HG03039 (cell line): Measurements from ENCODE around the gene ATG7.
"Not testable (repeated sequence)": the region's sequence is repeated elsewhere in the genome, so short reads cannot be mapped to it uniquely, and the experiment has no call there.

Experiments used
- ATAC-seq: cut with Tn5 transposase; IDR thresholded peaks from one replicate; pipeline ENCODE4 v1.9.1; 2021; ENCODE audit warnings: mild to moderate bottlenecking, moderate library complexity; ENCODE audit not compliant: unreplicated experiment

ATG7 gene

DNA sequence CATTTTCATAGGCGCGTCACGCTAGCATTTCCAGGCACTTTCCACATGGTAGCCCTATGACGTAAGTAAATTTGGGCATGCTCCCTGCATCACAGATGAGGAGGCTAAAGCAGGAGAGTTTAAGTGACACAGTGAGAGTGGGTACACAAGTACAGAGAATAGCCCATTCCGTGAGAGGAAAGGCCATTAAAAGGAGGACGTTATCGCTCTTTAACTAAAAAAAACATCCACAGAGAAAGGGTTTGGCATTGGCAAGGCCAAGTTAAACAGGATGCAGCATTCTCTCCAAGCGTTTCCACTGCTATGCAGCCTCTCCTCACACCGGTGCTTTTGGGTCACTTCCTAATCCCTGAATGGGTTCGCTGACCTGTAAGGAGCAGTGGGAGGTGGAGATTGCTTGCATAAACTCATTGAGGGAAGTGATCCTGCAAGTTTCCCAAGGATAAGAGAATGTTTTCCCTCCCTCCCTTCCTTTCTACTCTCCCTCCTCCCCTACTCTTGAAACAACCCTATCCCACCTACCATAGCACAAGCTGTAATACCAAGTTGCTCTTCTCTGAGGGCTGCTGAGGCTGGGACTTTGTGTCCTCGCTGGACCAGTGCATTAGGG lies 223.9 kb downstream of the ATG7 start:
- ATAC-seq, result no peak

DNA sequence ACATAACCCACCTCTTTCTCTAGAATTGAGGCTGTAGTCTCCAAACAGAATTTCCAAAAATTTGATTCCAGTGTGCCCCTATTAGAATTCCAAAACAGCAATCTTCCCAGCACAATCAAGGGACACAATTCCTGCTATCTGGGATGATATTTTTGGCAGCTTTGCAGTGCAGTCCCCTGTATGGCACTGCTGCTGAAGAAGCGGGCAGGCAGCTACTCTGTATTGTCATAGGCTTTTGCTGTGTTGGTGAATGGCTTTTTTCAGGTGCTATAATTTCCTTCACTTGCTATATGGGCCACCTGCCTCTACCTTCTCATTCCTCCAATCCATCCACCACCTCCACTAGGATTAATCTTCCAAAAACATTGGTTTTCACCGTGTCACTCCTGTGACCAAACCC lies 226.0 kb downstream of the ATG7 start:
- ATAC-seq, result no peak

DNA sequence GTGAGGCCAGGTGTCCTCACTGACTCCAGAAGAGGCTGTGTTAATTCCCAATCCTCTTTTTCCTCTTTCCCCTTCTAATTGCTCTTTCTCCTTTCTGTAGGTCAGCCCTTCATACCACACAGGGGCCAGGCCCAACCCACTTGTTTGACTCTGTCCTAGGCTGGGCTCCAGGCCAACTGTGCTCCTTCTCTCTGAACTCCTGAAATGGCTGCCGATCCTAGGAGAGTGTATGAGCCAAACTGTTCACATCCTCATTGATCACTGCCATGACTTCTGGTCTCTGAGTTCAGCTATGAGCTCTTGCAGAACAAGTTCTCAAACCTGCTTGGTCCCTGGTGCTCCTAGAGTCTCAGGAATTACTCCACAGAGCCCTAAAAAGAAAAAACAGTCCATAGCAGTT lies 226.4 kb downstream of the ATG7 start:
- ATAC-seq, result no peak

DNA sequence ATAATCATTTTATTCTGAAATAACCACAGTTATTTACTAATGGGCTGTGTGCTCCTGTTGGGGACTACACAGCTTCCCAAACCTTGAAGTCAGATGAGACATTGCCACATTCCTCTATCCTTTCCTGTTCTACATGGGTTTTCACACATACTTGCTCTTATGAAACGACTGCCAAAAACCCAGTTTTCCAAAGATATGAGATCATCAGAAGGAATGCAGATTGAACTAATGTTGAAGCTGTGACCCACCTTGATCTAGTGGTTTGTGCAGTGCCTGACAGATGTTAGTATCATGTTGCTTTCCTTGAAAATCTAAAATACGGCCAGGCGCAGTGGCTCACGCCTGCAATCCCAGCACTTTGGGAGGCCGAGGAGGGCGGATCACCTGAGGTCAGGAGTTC lies 226.9 kb downstream of the ATG7 start:
- no peak for ATAC-seq

DNA sequence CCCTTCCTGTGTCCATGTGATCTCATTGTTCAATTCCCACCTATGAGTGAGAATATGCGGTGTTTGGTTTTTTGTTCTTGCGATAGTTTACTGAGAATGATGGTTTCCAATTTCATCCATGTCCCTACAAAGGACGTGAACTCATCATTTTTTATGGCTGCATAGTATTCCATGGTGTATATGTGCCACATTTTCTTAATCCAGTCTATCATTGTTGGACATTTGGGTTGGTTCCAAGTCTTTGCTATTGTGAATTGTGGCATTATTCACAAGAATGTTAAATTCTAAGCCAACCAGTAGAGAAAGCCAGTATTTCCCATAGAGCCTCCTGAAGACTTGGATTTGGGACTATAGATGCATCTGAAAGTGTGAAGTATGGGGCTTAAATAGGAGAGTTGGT lies 230.2 kb downstream of the ATG7 start:
- not testable (repeated sequence) for ATAC-seq

DNA sequence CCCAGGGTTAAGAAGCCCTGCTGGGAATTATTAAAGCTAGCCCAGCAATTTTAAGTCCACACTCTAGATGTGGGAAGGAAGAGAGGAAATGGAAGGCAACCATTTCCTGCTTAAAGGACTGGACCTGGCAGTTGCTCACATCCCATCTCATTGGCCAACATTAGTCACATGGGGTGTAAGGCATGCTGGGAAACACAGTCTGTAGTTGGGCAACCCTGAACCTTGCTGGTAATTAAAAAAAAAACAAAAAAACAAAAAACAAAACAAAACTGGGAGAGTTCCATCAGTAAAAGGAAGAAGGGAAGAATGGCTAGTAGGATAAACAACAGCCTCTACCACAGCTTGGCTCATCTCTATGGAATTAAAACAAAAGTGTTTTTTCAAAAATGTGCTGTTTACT lies 235.5 kb downstream of the ATG7 start:
- ATAC-seq, result no peak

DNA sequence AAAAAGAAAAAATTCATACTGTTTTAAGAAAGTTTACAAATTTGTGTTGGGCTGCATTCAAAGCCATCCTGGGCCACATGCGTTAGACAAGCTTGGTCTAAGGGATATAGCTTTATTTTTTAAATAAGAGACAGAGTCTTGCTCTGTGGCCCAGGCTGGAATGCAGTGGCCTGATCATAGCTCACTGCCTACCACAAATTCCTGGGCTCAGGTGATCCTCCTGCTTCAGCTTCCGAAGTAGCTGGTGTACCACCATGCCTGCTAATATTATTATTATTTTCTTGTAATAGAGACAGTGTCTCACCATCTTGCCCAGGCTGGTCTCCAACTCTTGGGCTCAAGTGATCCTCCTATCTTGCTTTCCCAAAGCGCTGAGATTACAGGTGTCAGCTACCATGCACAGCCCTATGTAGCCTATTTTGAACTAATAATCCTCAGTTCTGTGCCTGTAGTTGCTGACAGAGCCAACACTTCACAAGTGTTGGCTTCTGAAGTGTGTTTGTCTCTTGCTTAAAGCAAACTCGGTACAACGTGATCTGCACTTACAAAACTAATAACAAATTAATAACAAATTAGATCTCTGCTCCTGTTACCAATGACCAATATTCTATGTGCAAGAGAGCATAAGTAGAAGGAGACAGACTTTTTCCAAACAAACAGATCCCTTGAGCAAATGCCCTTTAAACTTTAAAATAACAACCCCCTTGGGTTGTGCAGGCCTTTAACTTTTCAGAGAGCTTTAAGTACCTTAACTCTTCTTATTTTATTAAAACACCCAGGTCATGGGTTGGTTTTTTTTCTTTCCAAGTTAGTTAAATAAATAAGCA lies 236.4 kb downstream of the ATG7 start:
- no peak for ATAC-seq

DNA sequence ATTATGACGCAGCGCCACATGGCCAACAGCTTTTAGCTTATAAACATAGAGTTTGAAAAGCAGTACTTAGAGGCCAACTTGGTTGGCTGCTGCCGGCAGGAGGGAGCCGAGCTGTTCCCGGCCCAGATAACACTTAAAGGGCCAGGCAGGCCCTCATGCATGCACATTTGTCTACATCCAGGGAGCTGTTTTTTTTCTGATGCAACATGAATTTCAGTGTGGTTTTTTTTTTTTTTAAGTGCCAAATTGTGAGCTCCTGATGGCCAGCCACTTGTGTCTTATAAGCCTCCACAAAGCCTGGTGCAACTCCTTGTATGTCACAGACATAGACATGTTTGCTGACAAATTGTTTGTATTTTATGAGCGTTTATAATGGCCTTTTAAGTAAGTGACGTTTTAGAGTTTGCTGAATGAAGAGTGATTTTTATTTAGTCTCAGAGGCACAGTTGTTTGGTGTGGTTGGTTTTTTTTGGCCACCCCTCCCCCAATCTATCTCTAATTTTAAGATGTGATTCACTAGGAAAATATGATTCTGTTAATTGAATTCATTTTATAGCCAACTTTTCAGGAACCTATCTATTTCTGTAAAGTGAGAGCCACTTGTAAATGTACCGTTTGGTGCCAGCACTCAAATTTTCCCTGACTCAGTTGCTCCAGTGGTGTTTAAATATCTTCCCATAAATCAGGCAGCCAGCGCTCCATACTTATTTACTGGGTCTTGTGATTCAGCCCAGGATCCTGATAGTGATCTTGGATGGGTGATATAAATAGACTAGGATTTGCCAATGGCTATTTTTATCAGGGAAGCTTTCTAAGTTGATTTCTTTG lies 237.2 kb downstream of the ATG7 start:
- ATAC-seq, result no peak

DNA sequence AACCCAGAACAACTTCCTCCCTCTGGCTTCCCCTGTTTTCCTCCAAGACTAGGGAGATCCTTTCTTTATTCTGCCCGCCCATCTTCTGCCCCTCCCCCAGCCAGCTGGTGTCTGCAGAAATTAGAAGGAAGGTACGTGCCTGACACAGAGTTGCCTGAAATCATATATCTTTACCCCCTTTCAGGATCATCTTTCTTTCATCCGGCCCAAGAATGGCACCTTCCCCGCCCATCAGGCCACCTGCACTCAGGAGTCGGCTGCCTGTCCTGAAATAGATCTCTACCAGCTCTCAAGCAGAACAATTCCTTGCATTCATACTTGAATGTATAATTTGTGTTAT lies 237.8 kb downstream of the ATG7 start:
- ATAC-seq, result no peak

DNA sequence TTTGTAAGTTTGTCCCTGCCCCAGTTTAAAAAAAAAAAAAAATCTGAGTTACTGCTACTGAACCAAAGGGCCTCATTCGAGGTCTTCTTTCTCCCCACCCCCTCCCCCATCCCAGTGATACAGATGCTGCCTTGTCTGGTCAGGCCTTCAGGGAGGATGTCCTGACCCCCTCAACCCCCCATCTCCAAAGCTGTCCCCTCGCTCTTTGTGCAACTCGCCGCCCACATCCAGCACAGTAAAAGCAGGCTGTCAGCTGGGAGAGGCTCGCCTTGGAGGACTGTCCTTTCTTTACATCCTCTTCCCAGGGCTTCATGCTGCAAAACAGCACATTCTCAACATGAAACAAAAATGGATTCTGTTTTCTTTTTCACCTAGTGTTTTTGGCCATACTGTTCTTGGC lies 238.2 kb downstream of the ATG7 start:
- no peak for ATAC-seq

DNA sequence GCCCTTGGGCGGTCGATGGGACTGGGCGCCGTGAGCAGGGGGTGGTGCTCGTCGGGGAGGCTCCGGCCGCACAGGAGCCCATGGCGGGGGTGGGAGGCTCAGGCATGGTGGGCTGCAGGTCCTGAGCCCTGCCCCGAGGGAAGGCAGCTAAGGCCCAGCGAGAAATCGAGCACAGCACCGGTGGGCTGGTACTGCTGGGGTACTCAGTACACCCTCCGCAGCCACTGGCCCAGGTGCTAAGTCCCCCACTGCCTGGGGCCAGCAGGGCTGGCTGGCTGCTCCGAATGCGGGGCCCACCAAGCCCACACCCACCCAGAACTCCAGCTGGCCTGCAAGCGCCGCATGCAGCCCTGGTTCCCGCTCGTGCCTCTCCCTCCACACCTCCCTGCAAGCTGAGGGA lies 239.4 kb downstream of the ATG7 start:
- not testable (repeated sequence) for ATAC-seq

DNA sequence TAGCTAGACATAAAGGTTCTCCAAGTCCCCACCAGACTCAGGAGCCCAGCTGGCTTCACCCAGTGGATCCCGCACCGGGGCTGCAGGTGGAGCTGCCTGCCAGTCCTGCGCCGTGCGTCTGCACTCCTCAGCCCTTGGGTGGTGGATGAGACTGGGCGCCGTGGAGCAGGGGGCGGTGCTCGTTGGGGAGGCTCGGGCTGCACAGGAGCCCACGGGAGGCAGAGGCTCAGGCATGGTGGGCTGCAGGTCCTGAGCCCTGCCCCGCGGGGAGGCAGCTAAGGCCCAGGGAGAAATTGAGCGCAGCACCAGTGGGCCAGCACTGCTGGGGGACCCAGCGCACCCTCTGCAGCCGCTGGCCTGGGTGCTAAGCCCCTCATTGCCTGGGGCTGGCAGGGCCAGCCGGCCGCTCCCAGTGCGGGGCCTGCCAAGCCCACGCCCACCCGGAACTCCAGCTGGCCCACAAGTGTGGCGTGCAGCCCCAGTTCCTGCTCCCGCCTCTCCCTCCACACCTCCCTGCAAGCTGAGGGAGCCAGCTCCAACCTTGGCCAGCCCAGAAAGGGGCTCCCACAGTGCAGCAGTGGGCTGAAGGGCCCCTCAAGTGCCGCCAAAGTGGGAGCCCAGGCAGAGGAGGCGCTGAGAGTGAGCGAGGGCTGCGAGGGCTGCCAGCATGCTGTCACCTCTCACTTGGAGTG lies 241.1 kb downstream of the ATG7 start:
- not testable (repeated sequence) for ATAC-seq

DNA sequence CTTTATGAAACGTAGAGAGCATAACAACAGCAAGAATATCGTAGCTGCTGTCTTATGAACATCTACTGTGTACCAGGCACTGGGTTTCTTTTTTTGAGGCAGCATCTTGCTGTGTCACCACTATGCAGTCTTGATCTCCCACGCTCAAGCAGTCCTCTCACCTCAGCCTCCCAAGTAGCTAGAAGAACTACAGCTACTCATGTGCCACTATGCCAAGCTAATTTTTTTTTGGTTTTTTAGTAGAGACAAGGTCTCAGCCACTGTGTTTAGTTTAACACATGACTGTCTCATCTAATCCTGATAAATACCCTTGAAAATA lies 241.6 kb downstream of the ATG7 start:
- no peak for ATAC-seq

DNA sequence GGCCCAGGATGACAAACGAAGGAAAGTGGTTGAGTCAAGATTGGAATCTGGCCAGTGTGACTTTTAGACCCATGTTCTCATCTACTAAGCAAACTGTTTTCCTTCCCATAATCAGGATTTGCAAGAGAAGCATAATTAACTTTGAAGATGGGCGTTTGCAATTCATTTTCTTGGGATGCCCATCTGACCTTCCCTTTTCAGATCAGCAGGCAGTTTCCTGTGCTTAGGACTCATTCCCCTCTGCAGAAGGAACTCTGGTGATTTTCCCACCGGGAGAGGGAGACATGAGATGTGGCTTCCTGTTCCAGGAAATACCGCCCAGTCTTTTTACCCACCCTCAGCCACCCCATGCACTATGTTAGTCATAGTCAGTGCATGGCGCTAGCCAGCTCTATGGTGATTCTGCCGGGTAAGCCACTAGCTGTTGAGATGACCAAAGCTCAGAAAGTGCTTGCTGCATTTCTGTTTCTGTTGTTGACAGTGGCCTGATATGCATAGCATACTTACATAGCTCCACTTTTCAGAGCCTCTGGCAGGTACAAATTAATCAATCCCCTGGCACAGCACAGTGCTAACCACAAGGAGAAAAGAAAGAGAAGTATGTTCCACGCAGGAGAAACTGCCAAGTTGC lies 242.1 kb downstream of the ATG7 start:
- no peak for ATAC-seq

DNA sequence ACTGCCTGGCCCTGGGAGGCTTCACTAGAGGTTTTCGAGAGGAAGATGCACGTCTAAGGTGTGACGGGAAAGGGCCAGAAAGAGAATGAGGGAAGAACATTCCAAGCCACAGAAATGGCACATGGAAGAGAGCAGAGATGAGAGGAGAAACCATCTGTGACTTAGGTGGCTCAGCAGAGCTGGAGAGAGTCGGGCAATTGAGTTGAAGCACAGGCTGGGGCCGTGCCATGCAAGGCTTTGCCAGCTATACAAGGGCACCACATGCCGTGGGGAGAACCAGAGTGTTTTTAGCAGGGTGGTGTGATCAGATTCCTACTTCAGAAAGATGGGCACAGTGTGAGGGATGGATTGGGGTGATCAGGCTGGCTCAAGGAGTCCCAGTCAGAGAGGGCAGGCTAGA lies 245.4 kb downstream of the ATG7 start:
- ATAC-seq, result no peak

DNA sequence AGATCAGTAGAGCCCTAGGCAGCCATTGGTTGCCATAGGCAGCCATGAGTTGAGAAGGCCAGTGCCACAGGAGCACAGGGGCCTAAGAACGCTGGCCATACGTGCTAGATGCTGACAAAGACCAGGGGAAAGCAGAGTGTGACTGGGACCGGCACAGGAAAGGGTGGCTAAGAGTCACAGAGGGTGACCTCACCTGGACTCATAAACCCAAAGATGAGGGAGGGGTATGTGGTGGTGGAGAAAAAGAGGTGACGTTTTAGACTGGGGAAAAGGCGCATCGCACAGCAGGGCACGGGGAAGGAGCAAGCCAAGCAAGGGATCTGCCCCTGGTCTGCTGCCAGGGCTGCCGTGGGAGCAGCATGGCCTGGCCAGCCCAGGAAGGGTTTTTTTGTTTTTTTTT lies 249.0 kb downstream of the ATG7 start:
- no peak for ATAC-seq

DNA sequence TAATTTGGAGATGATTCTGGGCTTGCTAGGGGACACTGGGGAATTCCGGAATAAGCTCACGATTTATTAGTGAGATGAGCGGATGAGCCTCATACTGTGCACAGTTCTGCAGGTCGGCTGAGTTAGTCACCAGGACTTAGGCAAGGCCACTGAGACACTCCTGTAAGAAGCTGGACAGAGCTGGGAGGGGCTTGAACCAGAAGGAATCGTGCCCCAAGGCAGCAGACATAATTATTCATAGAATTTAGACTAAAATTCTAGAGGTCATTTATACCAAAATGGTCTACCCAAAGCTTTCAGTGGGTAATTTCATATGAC lies 250.2 kb downstream of the ATG7 start:
- ATAC-seq, result no peak

DNA sequence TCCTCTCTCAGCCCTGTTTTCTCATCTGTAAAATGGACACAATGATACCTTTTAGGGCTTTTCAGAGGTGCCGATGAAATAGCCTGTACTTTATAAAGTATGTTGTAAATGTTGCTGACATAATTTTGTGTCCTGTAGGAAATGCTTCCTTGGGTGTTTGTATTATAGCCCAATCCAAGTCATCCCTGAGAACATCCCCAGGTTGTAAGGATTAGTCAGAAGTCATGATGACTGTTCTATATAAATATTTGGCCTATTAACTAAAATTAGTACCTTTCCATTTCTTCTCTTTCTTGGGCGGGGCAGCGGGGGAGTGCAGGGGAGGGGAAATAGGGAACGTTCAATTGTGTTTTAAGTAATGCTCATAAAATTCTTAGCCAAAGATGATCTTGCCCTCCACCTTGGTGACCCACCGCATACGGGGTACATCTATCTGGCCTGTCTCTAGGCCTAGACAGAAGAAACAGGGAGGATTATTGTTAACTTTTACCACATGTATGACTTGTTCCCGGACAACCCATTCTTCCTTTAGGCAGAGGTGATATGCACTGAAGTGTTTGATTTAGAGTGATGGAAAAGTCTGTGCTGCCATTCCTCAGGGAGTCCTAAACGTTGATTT lies 250.9 kb downstream of the ATG7 start:
- no peak for ATAC-seq

DNA sequence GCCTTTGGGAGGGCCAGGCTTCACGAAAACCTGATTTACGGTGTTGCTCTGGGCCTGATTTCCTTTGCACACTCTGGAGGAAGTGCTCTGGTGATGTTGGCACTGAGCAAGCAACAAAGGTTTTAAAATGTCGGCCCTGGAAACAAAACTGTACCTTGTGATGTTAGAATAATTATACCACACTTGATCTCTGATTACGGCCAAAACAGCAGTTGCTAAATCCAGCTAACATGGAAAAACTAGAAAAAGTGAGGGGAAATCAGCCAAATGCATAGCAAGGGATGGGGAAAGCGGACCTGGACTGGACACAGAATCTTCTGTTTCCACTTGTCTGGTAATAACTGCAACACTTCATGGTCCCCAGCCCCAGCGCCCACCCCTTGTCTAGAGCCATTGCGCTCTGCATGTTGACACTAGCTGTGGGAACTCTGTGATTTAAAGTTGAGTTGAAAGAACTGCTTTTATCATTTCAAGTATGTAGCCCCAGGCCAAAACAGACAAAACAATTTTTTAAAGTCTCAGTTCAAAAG lies 251.4 kb downstream of the ATG7 start:
- no peak for ATAC-seq

DNA sequence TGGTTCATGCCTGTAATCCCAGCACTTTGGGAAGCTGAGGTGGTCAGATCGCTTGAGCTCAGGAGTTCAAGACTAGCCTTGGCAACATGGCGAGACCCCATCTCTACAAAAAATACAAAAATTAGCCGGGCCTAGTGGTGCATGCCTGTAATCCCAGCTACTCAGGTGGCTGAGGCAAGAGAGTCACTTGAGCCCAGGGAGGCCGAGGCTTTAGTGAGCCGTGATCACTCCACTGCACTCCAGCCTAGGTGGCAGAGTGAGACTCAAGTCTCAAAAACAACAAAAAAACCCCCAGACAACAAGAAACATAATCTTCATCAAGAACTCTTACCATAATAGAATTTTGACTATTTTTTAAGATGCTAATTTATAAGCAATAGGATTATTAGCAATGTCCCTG lies 253.9 kb downstream of the ATG7 start:
- ATAC-seq, result not testable (repeated sequence)

DNA sequence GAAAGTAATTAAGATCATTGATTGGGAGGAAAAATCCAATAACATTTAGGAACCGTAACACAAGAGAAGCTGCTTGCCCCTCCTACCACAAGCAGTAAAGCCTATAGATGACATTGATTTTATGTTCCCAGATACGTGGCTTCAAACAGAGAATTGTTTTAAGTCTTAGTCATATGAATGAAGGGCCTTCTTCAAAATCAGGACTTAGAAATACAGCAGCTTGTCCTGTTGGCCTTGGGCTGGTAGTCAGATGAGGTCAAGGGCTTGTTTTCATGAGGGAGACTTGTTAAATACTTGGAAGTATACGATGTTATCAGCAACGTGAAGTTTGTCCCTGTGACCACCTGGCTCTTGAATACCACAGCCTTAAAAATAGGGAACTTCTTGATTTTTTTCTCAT lies 257.1 kb downstream of the ATG7 start:
- no peak for ATAC-seq
